GM18858 (cell line): ENCODE data around the gene CSTB.
"Not testable (repeated sequence)": the region's sequence is repeated elsewhere in the genome, so short reads cannot be mapped to it uniquely, and the experiment has no call there.

Source experiments
- ATAC-seq: cut with Tn5 transposase; IDR thresholded peaks from one replicate; pipeline ENCODE4 v1.9.1; 2021; ENCODE audit not compliant: unreplicated experiment

The CSTB gene, protein sequence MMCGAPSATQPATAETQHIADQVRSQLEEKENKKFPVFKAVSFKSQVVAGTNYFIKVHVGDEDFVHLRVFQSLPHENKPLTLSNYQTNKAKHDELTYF

DNA sequence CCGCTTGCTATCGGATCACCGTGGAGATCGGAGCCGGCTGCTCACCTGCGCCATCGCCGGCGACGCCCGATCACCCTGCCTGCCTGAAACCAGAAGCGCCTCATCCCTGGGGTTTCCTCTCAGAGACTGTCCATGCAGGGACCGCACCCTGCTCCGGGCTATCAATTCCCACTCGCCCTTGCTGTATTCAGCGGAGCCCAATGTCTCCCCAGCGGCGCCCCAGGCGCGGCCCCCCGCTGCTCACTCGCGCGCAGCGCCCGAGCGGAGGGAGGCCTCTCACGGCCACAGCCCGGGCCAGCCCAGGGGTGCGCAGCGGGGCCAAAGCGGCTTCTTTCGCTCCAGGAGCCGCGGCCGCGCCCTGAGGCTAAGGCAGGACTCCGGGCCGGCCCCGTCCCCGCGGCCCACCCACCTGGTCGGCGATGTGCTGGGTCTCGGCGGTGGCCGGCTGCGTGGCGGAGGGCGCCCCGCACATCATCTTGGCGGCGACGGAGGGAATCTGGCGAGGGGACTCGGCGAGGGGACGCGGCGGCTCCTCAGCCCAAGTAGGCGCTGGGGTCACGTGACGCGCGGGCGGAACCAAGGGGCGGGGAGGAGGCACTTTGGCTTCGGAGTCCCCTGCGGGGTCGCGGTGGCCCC, at the start of gene CSTB:
Gene CSTB (minus strand): TSS at position 514 of the 636 bp plus-strand sequence. CDS start 39 bp downstream, at position 475.
- ATAC-seq: no peak

DNA sequence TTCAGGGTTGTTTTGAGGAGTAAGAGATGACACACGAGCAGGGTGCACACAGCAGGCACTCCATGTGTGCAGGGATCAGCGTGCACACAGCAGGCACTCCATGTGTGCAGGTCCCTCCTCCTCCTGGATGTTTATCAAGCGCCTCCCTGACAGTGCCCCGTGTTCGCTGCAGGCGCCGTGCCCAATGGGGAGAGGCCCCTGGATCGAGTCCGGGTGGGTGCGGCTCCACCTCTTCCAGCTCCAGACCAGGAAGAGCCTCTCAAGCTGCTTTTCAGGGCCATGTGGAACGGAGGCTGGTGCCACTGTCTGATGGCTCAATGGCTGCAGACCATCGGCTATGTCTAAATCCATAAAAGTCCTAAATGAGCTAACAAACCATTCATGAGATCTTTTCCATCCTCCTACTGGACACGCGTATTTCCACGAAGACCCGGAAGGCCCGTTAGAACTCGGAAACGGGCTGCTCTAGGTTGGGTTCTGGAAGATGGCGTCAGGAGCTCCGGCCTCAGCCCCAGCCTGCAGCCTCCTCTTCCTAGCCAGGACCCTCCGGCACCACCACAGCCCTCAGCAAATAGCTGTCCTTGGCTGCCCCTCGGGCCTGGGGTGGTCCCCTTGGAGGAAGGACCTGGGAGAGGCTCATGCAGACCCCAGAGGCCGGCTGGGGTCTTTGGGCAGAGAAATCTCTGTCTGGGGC, 49.3 kb upstream of the CSTB start:
- ATAC-seq: no peak

DNA sequence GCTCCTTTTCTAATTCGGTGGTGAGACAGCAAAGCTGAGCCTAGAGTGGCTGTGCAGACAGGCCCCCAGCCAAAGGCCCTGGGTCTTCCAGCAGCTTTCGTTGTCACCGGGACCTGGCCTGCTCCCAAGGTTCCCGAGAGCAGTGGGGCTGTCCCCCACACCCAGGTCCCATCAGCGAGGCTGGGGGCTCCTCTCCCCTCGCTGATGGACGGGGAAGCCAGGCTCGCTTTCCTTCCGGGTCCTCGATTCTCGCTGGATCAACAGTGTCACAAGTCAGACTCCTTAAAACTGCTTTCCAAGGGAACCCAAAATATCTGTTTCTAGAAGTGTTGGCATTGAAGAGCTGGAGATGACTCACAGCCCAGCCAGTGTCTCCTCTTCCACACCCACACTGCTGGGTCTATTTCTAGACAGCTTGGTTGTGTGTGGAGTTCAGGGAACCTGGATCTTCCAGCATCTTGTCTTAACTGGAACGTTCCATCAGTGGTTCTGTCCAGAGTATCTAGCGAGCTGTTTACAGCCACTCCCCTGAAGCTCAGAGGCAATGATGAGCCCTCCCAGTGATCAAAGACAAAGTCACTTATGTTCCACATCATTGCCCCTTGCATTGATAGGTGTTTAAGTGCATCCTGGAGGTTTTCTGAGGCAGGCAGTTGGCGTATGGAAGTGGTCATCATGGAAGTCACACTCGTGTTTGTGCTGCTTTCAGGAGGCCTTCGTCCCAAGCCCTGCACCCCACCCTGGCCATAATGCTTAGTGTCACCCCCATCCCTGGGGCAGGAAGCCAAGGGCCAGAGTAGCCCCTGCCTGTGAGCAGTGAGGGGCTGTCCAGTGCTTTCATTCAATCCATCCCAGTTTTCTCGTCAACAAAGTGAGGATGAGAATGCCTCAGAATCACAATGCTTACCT, 48.5 kb upstream of the CSTB start:
- no peak for ATAC-seq

DNA sequence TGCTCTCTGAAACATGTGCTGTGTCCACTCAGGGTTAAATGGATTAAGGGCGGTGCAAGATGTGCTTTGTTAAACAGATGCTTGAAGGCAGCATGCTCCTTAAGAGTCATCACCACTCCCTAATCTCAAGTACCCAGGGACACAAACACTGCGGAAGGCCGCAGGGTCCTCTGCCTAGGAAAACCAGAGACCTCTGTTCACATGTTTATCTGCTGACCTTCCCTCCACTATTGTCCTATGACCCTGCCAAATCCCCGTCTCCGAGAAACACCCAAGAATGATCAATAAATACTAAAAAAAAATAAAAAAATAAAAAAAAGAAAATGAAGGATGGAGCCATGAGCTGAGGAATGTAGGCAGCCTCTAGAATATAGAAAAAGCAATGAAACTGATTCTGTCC, 46.6 kb upstream of the CSTB start:
- ATAC-seq: not testable (repeated sequence)

DNA sequence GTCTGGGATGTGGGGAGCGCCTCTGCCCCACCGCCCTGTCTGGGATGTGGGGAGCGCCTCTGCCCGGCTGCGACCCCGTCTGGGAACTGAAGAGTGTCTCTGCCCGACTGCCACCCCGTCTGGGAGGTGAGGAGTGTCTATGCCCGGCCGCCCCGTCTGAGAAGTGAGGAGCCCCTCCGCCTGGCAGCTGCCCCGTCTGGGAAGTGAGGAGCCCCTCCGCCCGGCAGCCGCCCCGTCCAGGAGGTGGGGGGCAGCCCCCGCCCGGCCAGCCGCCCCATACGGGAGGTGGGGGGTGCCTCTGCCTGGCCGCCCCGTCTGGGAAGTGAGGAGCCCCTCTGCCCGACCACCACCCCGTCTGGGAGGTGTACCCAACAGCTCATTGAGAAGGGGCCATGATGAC, 46.1 kb upstream of the CSTB start:
- ATAC-seq: not testable (repeated sequence)

DNA sequence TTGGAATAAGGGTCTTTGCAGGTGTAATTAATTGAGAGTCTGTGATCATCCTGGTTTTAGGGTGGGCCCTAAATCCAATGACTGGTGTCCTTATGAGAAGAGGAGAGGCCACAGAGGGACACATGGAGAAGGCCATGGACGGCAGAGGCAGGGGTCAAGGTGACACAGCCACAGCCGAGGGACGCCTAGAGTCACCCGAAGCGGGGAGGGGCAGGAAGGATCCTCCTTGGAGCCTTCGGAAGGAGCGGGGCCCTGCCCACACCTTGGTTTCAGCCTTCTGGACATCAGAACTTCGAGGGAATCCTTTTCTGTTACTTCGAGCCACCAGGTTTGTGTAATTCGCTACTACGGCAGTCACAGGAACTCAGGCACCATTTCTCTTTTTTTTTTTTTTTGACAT, 44.4 kb upstream of the CSTB start:
- no peak for ATAC-seq

DNA sequence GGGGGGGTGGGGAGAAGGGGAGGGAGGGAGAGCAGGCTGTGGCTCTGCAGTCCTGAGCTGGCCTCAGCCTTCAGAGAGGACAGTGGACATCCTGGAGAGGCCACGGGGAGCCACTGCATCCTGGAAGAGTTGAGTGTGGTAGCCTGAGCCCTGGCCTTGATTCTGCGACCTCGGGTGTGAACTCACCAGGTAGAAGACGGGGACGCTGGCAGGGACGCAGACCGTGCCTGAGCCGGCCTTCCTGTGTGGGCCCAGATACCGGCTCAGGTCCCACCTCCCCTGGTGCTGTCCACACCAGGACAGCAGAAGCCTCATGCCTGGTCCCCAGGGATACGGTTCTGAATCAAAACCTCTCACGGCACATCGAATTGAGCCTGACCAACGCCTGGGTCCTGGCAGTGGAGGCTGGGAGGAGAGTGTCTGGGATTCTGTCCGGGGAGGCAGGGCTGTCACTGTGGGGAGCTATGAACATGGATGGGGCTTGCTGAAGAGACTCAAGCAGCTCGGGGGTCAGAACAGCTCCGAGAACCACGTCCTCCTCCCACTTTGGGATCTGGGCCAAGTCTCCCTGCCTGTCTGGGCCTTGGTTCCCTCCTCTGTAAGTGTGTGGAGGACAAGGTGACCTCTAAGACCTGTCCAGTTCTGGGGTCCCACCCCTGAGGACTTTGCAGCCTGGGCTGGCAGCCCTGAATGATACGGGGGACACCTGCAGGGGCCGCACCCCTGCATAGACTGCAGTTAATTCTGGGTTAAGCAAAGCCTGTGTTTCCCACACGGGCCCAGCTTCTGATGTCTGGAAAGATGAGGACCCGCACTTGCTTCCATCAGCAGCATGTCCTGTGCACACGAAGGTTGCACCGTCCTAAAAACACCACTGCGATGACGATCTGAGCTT, 43.6 kb upstream of the CSTB start:
- ATAC-seq: no peak

DNA sequence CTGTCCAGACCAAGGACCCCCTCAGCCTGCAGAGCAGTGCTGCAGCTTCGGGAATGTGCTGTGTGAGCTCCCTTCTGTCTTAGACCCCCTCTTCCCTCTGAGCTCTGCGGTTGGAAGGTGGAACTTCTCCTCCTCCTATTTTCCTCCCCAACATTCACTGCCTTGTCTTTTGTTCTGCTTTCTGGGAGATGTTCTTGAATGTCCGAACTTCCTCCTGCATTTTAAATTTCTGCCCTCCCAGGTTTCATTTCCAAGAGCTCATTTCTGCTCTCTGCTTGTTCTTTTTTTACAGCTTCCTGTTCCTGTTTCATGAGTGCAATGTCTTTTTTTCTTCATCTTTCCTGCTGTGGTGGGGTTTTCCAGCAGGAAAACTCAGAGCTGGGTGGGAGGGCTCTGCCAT, 42.6 kb upstream of the CSTB start:
- ATAC-seq: no peak

DNA sequence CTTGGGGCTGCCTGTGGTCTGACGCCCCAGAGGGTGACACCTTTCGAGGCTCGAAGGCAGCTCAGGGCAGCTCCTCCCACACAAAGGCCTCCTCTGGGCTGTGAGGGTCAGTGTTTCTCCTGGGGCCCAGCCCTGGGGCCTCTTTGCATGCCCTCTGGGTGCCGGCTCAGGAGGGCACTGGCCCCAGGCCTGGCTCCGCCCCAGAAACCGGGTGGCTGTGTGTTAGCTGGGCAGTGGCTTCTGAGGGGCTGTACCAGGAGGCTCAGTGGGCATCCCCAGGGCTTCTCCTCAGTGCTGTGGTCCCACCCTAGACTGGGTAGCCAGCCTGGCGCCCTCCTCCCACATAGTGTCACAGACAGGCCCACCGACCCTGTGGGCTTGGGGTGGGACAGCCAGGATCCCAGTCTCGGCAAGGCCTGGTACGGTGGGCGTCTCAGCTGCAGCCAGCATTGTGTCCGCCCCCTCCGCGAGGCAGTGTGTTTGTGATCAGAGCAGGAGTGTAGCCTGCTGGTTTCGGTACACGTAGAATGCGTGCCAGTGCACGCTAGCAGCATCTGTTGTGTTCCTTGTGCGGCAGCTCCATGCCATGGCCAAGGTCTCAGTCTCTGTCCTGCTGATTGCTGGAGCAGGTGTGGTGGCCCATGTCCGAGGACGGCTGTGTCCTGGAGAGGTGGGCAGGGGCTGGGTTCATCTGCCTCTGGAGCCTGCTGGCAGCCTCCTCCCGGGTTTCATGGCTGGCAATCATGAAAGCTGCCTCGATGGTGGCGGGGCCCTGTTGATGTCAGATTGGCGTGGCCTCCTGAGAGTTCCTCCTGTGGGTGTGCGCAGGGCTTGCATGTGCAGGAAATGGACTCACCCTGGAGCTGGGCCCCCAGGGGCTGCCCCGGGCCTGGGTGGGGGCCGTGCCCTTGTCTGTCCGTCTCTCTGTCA, 41.3 kb upstream of the CSTB start:
- no peak for ATAC-seq

DNA sequence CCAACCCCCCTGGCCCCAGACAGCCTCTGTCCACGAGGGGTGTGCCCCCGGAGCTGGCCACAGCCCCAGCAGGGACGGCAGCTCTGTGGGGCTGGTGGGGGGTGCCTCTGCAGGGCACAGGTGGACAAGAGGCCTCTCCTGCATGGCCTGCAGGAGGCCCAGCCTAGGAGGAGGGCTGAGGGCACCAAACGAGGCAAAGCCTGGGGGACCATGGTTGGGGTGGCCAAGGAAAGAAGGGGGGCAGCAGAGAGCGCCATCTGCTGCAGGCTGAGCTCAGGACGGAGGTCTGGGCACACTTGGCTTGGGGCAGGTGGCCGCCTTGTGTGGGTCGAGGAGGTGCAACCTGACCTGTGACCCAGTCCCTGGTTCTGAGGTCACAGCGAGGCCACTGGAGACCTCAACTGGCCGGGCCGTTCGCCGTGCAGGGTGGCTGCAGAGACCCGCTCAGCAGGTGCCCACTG, 40.5 kb upstream of the CSTB start:
- no peak for ATAC-seq

DNA sequence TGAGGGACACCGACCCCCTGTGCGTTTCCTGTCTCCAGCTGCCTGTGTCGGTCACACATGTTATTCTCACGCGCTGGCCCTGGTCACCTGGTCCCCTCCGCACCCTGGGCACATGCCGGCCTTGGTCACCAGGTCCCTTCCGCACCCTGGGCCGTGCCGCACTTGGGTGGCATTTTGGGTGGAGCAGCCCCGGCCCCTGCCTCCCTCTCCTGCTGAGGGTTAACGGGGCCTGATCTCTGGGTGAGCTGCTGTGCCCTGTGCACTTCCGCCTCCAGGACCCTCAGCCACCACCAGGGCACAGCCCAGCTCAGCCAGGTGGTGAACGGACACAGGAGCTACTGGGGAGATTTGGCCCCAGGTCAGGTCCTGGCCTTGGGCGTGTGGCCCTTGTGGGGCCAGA, 39.9 kb upstream of the CSTB start:
- ATAC-seq: no peak

DNA sequence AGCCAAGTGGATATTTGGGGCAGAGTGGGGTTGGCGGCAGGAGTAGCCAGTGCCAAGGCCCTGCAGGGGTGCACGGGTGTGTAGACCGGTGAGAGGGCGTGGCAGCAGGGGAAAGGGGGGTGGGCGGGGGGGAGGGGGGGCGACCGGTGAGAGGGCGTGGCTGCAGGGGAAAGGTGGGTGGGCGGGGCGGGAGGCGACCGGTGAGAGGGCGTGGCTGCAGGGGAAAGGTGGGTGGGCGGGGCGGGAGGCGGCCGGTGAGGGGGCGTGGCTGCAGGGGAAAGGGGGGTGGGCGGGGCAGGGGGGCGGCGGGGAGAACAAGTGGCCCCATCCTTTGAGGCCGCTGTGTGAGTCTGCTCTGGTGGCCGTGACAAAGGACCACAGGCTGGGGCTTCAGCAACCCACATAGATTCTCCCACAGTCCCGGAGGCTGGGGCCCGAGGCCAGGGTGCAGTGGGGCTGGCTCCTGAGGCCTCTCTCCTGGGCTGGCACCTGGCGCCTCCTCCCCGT, 39.1 kb upstream of the CSTB start:
- no peak for ATAC-seq

DNA sequence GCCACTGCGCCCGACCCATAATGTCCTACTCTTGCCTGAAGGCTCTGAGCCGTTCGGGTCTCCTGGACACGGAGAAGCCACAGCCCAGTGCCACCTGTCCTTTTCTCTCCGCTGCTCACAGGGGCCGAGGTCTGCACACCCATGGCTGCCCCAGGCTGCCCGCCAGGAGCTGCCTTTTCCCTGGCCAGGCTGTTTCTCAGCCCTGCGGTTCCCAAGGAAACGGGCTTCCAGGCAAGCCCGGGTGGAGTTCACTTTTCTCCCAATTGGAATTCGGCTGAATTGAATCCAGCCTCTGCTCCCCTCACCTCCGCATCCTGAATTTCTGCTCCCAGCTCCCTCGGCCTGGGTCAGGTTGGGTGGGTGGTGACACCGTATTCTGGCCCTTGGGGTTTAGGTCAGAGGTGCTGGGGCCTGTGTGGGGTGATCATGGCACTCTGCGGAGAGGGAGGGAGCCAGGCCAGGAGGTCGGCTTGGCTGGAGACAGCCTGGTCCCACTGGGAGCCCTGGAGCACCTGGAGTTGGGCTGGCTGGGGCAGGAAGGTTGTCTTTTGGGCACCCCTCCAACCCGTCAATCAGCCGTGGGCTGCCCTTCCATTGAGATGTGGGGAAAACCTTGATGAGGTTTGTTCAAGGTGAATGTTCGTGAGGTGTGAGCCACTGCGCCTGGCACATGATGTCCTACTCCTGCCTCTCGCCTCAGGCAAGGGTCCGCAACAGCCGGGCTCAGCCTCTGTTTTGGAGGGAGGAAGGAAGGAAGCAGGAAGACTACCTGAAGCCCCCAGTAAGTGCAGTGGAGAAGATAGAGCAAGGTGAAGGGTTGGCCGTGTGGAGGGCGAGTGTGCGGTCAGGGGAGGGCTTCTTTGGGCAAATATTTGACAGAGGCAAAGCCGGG, 38.4 kb upstream of the CSTB start:
- no peak for ATAC-seq

DNA sequence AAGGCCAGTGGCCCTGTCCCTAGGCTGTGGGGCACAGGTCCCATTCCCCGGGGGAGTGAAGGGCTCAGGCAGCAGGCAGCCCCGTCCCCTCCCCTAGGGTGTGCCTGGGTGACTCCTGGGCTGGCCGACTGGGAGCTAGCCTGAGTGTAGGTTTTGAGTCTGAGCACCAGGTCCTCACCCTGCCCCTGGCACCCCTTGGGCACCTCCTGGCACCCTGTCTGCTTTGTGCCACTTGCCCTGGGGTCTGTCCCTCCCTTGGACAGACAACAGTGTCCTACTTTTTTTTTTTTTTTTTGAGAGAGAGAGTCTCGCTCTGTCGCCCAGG, 37.5 kb upstream of the CSTB start:
- no peak for ATAC-seq

DNA sequence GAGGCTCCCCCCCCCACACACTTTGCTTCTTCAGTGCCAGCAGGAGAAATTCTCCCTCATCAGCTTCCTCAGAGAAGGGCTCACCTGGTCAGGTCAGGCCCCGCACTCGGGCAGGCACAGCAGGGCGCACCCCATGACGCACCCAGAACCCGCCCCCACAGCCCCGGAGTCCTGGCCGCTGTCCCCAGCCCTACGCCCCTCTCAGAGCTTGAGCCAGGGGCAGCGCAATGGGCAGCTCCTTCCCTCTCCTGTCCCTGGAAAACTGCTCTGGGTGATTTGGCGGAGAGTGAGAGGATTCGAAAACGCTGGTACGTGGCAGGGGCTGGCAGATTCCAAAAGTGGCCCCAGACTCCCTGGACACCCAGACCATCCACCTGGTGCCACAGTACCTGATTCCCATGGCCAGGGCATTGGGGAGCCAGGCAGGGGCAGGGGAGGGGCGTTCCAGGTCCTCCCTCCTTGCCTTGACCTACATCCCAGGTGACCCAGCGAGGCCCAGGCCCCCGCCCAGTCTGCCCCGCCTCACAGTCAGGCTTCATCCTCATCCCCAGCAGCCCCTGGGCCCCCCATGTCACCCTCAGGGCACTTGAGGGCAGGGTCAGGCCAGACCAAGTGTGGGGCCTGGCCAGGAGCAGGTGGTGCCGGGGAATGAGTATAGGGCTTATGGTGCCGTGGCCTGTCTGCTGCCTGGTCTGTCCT, 37.0 kb upstream of the CSTB start:
- no peak for ATAC-seq

DNA sequence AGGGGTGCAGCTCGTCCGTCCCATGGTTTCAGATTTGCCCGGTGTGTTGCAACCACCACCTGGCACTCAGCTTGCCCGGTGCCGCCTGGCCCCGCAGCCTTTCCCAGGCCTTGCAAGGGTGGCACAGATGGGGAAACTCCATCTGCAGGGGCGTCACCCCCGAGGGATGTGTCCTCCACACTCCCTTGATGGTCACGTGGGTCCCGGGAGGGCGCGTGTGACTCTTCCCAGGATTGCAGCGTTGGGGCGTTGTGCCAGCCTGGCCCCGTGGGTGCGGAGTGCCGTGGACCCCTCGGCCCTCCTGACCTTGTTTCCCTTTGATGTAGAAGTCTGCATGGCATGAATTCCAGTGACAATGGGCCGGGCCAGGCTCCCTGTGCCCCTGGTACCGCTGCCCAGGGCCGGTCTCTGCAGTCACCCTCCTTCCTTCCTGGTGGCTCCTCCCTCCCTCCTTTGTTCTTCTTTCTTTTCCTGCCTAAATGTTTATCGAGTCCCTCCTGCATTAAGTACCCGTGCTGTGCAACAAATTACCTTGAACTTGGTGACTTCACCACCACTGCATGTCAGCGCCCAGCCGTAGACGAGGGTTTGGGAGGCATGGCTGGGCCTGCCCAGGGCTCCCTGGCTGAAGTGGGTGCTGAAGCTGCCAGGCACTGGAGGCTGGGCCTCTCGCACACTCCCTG, 36.2 kb upstream of the CSTB start:
- no peak for ATAC-seq
